HG03442 (cell line): Measurements from ENCODE around the gene PLCB3.

Experiments used
- ATAC-seq: cut with Tn5 transposase; IDR thresholded peaks from one replicate; pipeline ENCODE4 v1.9.1; 2021; ENCODE audit warnings: mild to moderate bottlenecking, moderate library complexity; ENCODE audit not compliant: unreplicated experiment

The PLCB3 gene

DNA sequence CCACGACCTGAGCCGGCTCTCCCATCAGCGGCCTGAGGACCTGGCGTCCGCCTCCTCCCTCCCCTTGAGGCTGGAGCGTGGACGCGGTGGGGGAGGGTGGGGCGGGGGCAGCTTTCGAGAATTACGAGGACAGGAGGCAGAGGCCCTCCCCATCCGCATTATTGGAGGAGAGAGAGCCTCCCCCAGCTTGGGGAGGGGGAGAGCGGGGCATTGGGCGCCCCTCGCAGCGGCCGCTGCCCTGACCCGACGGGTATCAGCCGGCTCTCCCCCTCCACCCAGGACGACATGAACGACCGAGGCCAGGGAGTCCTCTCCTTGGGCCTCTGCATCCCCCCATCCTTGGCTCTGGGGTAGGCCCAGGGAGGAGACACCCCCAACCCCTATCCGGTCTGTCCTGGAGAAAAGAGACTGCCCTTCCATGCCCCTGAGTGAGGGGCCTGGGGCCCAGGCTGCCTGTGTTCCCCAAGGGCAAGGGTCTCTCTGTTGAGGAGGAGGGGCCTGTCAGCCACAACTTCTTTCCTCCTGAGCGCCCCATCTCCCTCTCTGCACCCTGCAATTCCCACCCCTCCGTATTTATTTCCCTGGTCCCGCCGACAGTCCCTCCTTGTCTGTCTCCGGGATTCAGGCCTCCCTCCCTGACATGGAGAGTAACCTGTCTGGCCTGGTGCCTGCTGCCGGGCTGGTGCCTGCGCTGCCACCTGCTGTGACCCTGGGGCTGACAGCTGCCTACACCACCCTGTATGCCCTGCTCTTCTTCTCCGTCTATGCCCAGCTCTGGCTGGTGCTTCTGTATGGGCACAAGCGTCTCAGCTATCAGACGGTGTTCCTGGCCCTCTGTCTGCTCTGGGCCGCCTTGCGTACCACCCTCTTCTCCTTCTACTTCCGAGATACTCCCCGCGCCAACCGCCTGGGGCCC is 34.8 kb downstream of the PLCB3 start:
- ATAC-seq: no peak

- no peak for ATAC-seq
Observed at GRCh38 chr11:64286801-64287159, 35.5 kb downstream of the PLCB3 start.

- no peak for ATAC-seq
Observed at GRCh38 chr11:64287676-64288352, 36.5 kb downstream of the PLCB3 start.

DNA sequence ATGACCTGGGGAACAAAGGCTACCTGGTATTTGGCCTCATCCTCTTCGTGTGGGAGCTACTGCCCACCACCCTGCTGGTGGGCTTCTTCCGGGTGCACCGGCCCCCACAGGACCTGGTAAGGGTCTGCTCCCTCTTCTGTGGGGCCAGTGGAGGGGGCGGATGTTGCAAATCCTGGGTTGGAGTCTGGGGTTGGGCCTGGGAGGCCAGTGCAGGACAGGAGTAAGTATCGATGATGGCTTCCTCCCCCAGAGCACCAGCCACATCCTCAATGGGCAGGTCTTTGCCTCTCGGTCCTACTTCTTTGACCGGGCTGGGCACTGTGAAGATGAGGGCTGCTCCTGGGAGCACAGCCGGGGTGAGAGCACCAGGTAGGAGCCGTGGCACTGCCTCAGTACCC is 37.0 kb downstream of the PLCB3 start:
- no peak for ATAC-seq

- ATAC-seq: no peak
Observed at GRCh38 chr11:64289002-64289564, 37.8 kb downstream of the PLCB3 start.

GRCh38 chr11:64290352-64291261 is 39.3 kb downstream of the PLCB3 start:
- no peak for ATAC-seq

- no peak for ATAC-seq
Observed at GRCh38 chr11:64291262-64291751, 40.0 kb downstream of the PLCB3 start, which contains the start of gene KCNK4. TSS of gene KCNK4 (plus strand) at chr11:64291302. CDS start at chr11:64293019, 1,717 bp downstream.

DNA sequence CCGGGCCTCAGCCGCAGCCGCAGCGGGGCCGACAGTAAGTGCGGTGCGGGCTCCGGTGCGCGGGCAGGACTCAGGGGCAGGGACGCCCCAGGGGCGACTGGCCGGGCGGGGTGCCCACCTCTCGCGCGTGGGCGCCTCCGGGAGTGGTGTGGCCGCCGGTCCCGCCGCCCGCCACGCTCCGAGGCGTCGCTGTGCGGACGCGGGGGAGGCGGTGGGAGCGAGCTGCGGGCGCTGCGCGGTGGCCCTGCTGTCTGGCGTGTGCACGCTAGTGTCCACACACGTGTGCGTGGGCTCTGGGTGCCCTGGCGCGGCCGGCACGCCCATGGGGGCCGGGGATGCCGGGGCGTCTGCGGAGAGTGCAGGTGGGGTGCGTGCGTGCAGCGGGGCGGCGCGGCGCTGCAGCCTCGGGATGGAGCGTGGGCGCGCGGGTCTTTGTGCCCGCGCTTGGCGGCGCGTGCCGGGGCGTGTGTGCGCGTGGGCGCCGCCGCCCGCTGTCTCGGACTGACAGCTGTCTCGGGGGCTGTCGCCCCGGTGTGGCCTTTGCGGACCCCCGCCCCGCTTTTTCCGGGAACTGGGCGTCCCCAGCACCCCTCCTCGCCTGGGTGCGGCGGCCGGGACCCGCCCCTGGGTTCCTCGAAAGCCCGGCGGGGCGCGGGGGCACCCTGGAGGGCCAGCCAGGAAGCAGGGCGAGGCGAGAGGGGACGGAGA is 40.6 kb downstream of the PLCB3 start:
- no peak for ATAC-seq

- no peak for ATAC-seq
Observed at GRCh38 chr11:64292460-64293254, 41.3 kb downstream of the PLCB3 start.

- ATAC-seq: no peak
Observed at GRCh38 chr11:64294774-64295173, 43.4 kb downstream of the PLCB3 start.

GRCh38 chr11:64295760-64296159 is 44.4 kb downstream of the PLCB3 start:
- no peak for ATAC-seq

DNA sequence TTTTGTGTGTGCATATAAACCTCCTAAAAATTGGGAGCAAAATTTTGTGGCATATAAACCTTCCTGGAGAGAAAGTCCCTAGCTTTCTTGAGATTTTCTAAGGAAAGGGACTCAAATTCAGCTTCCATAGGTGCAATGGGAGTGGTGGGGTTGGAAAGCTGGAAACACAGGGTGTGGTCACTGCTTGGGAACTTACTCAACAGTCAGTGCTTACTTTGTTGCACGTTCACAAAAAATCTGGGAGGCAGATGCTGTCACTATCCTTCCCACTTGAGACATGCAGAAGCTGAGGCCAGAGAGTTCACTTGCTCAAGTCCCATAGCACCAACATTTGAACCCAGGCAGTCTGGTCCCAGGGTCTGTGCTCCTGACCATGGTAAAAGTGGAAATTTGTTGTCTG is 44.9 kb downstream of the PLCB3 start:
- ATAC-seq: no peak

- ATAC-seq: no peak
Observed at GRCh38 chr11:64296830-64297698, 45.7 kb downstream of the PLCB3 start.

DNA sequence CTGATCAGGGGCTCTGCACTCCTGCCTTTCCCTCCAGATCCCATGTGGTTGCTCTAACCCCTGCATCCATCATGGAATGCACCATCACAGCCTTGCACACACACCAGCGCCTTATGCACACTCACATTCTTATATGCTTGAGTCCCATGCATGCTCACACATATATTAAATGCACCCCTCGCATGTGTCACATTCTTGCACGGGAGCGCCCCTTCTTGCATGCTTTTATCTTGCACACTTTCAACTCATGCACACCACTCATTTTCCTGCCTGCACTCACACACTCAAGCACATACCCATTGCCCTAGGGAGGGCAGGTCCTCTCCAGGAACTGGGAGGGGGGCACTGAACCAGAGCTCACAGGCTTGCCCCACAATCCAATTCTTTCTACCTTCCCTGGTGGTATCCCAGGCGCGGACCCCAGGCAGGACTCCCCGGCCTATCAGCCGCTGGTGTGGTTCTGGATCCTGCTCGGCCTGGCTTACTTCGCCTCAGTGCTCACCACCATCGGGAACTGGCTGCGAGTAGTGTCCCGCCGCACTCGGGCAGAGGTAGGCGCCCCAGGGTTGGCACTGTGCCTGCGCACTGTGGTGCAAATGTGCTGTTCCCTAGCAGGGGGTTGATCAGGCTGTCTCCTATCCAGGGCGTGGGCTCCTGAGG is 46.5 kb downstream of the PLCB3 start:
- no peak for ATAC-seq

- ATAC-seq: no peak
Observed at GRCh38 chr11:64298966-64299846, 47.9 kb downstream of the PLCB3 start.

- no peak for ATAC-seq
Observed at GRCh38 chr11:64299847-64300648, 48.7 kb downstream of the PLCB3 start, which contains the start of gene CATSPERZ. TSS of gene CATSPERZ (plus strand) at chr11:64300358. CDS start at chr11:64300411, 53 bp downstream.
